ENCODE data around the gene DNAH8. TPM values are rescaled to one million over a fixed set of nuclear protein-coding genes. Genes with fewer than 3 reads are reported as not detected.

DNAH8 gene
- total RNA-seq, 1 experiment from 2014 or later, result 0.05 TPM

DNA sequence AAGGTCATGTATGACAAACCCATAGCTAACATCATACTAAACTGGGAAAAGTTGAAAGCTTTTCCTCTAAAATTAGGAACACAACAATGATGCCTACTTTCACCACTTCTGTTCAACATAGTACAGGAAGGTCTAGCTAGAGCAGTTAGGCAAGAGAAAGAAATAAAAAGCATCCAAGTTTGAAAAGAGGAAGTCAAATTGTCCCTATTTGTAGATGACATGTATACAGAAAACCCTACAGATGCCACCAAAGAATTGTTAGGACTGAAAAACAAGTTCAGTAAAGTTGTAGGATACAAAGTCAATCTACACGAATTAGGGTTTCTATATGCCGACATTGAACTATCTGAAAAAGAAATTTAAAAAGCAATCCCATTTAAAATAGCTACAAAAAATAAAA lies 244.0 kb downstream of the DNAH8 start:
- Mint-ChIP-seq H3K27me3 (ENCODE audit: unreplicated experiment) (peaks cover 62% of the 10 kb centered on the region), H3K4me1 (ENCODE audit: low read depth, unreplicated experiment) (no peaks in the 10 kb centered on the region), H3K27ac (ENCODE audit: unreplicated experiment) (no peak overlapping the region), H3K36me3 (ENCODE audit: insufficient read depth, unreplicated experiment) (no peaks in the 10 kb centered on the region), H3K4me3 (ENCODE audit: low read depth, unreplicated experiment) (no peak overlapping the region), H3K9me3 (ENCODE audit: low read depth, unreplicated experiment) (no peaks in the 10 kb centered on the region)
- CTCF ChIA-PET, result no interaction called here
- BruUV-seq (replicated peaks), result no TSS peak
- intact Hi-C loops (cut with micrococcal nuclease; ENCODE audit: unreplicated experiment), result no loop called here
- TF ChIP-seq, protein P1, sequence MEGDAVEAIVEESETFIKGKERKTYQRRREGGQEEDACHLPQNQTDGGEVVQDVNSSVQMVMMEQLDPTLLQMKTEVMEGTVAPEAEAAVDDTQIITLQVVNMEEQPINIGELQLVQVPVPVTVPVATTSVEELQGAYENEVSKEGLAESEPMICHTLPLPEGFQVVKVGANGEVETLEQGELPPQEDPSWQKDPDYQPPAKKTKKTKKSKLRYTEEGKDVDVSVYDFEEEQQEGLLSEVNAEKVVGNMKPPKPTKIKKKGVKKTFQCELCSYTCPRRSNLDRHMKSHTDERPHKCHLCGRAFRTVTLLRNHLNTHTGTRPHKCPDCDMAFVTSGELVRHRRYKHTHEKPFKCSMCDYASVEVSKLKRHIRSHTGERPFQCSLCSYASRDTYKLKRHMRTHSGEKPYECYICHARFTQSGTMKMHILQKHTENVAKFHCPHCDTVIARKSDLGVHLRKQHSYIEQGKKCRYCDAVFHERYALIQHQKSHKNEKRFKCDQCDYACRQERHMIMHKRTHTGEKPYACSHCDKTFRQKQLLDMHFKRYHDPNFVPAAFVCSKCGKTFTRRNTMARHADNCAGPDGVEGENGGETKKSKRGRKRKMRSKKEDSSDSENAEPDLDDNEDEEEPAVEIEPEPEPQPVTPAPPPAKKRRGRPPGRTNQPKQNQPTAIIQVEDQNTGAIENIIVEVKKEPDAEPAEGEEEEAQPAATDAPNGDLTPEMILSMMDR (IDR thresholded peaks at IDR 0.05; ENCODE audit: unreplicated experiment), result no peak
- DNase-seq, result no peak

DNA sequence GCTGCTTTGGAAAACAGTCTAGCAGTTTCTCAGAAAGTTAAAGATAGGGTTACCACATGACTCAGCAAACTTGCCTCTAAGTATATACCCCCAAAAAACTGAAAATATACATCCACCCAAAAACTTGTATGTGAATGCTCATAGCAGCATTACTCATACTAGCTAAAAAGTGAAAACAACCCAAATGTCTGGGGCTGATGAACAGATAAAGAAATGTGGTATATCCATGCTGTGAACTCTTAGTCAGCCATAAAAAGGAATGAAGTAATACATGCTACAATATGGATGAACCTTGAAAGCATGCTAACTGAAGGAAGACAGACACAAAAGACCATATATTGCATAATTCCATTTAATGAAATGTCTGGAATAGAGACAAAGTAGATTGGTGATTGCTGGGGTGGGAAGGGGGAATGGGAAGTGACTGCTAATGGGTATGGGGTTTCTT lies 253.6 kb downstream of the DNAH8 start:
- Mint-ChIP-seq H3K9me3 (ENCODE audit: low read depth, unreplicated experiment) (no peaks in the 10 kb centered on the region), H3K36me3 (ENCODE audit: insufficient read depth, unreplicated experiment) (no peaks in the 10 kb centered on the region), H3K4me3 (ENCODE audit: low read depth, unreplicated experiment) (no peak overlapping the region), H3K27ac (ENCODE audit: unreplicated experiment) (no peak overlapping the region), H3K27me3 (ENCODE audit: unreplicated experiment) (peaks cover 63% of the 10 kb centered on the region), H3K4me1 (ENCODE audit: low read depth, unreplicated experiment) (no peaks in the 10 kb centered on the region)
- DNase-seq, result no peak
- intact Hi-C loops (cut with micrococcal nuclease; ENCODE audit: unreplicated experiment), result no loop called here
- CTCF ChIA-PET, result no interaction called here
- no TSS peak for BruUV-seq (replicated peaks)
- TF ChIP-seq, protein P1 (IDR thresholded peaks at IDR 0.05; ENCODE audit: unreplicated experiment), result no peak

DNA sequence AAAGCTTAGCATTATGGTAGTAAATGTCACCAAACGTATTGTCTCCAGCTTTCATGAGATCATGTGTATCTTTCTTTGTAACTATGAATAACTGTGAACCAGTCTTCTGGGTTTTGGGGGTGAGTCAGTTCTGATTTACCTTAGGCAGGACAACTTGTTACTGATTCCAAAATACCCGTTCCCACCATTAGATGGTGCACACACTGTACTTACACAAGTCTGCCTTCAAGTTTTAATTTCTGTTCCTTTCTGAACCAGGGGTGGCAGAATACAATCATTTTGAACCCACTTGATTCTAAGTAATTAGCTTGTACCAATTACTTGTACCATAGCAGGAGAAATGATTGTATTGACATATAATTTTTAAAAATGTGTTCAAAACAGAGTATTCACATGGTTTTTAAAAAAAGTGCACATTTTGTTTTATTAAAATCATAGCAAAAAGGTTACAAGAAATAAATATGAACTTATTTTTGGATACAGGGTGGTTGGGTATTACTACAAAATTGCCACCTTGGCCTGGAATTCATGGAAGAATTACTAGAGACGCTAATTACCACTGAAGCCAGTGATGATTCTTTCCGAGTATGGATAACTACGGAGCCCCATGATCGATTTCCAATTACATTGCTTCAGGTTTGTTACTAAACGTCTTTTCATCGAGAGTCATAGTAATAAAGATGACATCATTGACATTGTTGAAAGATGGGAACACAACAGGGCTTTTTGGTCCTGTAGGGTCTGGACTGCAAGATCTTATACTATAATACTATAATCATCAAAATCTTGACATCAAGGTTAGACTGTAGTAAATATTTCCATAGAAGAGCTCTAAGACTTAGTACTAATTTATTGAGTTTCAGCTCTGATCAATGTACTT lies 258.3 kb downstream of the DNAH8 start:
- no TSS peak for BruUV-seq (replicated peaks)
- H3K27ac Mint-ChIP-seq (ENCODE audit: unreplicated experiment), result no peak overlapping the region
- peaks cover 80% of the 10 kb centered on the region for H3K27me3 Mint-ChIP-seq (ENCODE audit: unreplicated experiment)

DNA sequence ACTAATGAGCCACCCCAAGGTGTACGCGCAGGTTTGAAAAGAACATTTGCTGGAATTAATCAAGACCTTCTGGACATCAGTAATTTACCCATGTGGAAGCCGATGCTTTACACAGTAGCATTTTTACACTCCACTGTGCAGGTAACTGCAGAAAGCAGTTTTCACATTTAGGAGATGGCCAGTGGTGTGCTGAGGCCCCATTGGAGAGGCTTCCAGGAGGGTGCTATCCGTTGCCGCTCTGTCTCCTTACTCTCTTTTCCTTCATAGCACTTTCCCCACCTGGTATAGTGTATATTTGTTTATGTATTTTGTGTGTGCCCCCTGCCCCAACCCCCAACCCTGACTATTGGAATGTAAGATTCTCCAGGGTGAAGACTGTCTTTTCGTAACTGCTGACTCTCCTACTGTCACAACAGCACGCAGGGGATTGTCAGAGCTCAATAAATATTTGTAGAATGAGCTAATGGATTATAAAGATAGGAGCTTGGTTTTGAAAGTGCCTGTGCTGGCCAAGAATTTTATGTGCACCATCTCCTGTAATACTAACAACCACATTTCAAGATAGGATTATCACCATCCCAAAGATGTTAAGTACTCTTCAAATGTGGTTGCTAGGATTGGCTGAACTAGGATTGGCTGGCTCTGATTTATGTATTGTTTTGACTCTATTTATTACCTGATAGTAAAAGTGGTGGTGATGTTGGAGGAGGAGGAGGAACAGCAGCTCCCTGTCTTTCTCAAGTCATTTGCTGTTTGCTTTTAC lies 259.5 kb downstream of the DNAH8 start:
- Mint-ChIP-seq H3K36me3 (ENCODE audit: insufficient read depth, unreplicated experiment) (no peaks in the 10 kb centered on the region), H3K4me1 (ENCODE audit: low read depth, unreplicated experiment) (no peaks in the 10 kb centered on the region), H3K9me3 (ENCODE audit: low read depth, unreplicated experiment) (no peaks in the 10 kb centered on the region), H3K4me3 (ENCODE audit: low read depth, unreplicated experiment) (no peak overlapping the region), H3K27me3 (ENCODE audit: unreplicated experiment) (peaks cover 80% of the 10 kb centered on the region), H3K27ac (ENCODE audit: unreplicated experiment) (no peak overlapping the region)
- CTCF ChIA-PET, result interaction anchor here (1.5 kb wide), 1 partner anchor 328 kb away, joined by 4 read pairs; no protein-coding TSS in a partner anchor
- no TSS peak for BruUV-seq (replicated peaks)
- TF ChIP-seq, protein P1 (IDR thresholded peaks at IDR 0.05; ENCODE audit: unreplicated experiment), result no peak
- no peak for DNase-seq
- intact Hi-C loops (cut with micrococcal nuclease; ENCODE audit: unreplicated experiment), result no loop called here

More for the DNA sequence above, 258.3 kb downstream of the DNAH8 start:
- DNase-seq, result peak; percentile 69
- CTCF ChIA-PET, result interaction anchor here (0.6 to 1.5 kb wide), 5 partner anchors 10 to 329 kb away, joined by 3 to 4 read pairs (median 4); no protein-coding TSS in a partner anchor
- intact Hi-C loops (cut with micrococcal nuclease; ENCODE audit: unreplicated experiment), result loop anchor here (1.0 kb wide), 1 partner anchor 337 kb away; no protein-coding TSS in a partner anchor
- Mint-ChIP-seq H3K9me3 (ENCODE audit: low read depth, unreplicated experiment) (no peaks in the 10 kb centered on the region), H3K4me1 (ENCODE audit: low read depth, unreplicated experiment) (no peaks in the 10 kb centered on the region), H3K36me3 (ENCODE audit: insufficient read depth, unreplicated experiment) (no peaks in the 10 kb centered on the region), H3K4me3 (ENCODE audit: low read depth, unreplicated experiment) (no peak overlapping the region)
- TF ChIP-seq, protein P1 (IDR thresholded peaks at IDR 0.05; ENCODE audit: unreplicated experiment), result peak; percentile 30
